Smooth muscle cell (in vitro differentiated cells): ENCODE results near the gene OXER1. TPM values are rescaled to one million over a fixed set of nuclear protein-coding genes. Genes with fewer than 3 reads are reported as not detected.

Source experiments
- DNase-seq: peaks from one replicate; lab custom pipeline; 2025; ENCODE audit not compliant: unreplicated experiment; lab: John Stamatoyannopoulos, UW
- H2AFZ ChIP-seq: fragments of 200-600 bp; sonication (generic); 2 replicates; pipeline ENCODE4 v1.6.0; 2016; ENCODE audit warnings: antibody characterized with exemption, low read depth, mild to moderate bottlenecking
- H3F3A ChIP-seq: fragments of 200-600 bp; sonication (generic); 2 replicates; pipeline ENCODE4 v1.6.0; 2017; ENCODE audit warnings: antibody characterized with exemption, low read depth
- H3K27ac ChIP-seq: fragments of 200-600 bp; sonication (generic); 2 replicates; pipeline ENCODE4 v1.5.1; 2016; ENCODE audit warnings: low read depth, mild to moderate bottlenecking
- H3K27me3 ChIP-seq: fragments of 200-600 bp; sonication (generic); 2 replicates; pipeline ENCODE4 v1.6.1; 2016; ENCODE audit warnings: low read depth, mild to moderate bottlenecking
- H3K36me3 ChIP-seq: fragments of 200-600 bp; sonication (generic); 2 replicates; pipeline ENCODE4 v1.5.1; 2016; ENCODE audit warnings: low read depth
- H3K4me1 ChIP-seq: fragments of 200-600 bp; sonication (generic); 2 replicates; pipeline ENCODE4 v1.5.1; 2016; ENCODE audit warnings: low read depth
- H3K4me2 ChIP-seq: fragments of 200-600 bp; sonication (generic); 2 replicates; pipeline ENCODE4 v1.6.0; 2016; ENCODE audit warnings: mild to moderate bottlenecking
- H3K4me3 ChIP-seq: fragments of 200-600 bp; sonication (generic); 2 replicates; pipeline ENCODE4 v1.5.1; 2016; ENCODE audit warnings: mild to moderate bottlenecking
- H3K79me2 ChIP-seq: fragments of 200-600 bp; sonication (generic); 2 replicates; pipeline ENCODE4 v1.6.0; 2016; ENCODE audit warnings: low read depth, mild to moderate bottlenecking
- H3K9ac ChIP-seq: fragments of 200-600 bp; sonication (generic); 2 replicates; pipeline ENCODE4 v1.6.0; 2016; ENCODE audit warnings: low read depth
- H3K9me3 ChIP-seq: fragments of 200-600 bp; sonication (generic); replicated peaks from 2 replicates; pipeline ENCODE4 v1.5.1; 2016; ENCODE audit warnings: low read depth
- H4K20me1 ChIP-seq: fragments of 200-600 bp; sonication (generic); 2 replicates; pipeline ENCODE4 v1.6.0; 2016; ENCODE audit warnings: low read depth
- WGBS: methylation state at CpG from one replicate; pipeline ENCODE4 v1.1.7; 2016; ENCODE audit warnings: low lambda C conversion rate; 5-methylcytosine and 5-hydroxymethylcytosine counted together
- polyA plus RNA-seq: library from polyadenylated mRNA; unstranded; fragments of >200 nt; fragmentation: Nextera tagmentation; extraction: Ambion mirVana; gene quantifications from 2 replicates; pipeline ENCODE4 v1.2.1, GENCODE V29; 2016
- total RNA-seq: library from RNA; depleted of rRNA; stranded (reverse); fragments of >200 nt; gene quantifications from 2 replicates; pipeline ENCODE4 v1.2.3, GENCODE V29; 2014
- TF ChIP-seq, protein P1 (sequence below): fragments of 200-600 bp; sonication (generic); IDR thresholded peaks from 2 replicates; pipeline ENCODE4 v1.5.1; 2017; ENCODE audit warnings: borderline replicate concordance, mild to moderate bottlenecking, antibody characterized with exemption; ENCODE audit not compliant: insufficient read depth, poor library complexity, severe bottlenecking

The OXER1 gene
- total and polyA plus RNA-seq, 2 experiments from 2014 or later, result 2.2 TPM; not detected in 1

DNA sequence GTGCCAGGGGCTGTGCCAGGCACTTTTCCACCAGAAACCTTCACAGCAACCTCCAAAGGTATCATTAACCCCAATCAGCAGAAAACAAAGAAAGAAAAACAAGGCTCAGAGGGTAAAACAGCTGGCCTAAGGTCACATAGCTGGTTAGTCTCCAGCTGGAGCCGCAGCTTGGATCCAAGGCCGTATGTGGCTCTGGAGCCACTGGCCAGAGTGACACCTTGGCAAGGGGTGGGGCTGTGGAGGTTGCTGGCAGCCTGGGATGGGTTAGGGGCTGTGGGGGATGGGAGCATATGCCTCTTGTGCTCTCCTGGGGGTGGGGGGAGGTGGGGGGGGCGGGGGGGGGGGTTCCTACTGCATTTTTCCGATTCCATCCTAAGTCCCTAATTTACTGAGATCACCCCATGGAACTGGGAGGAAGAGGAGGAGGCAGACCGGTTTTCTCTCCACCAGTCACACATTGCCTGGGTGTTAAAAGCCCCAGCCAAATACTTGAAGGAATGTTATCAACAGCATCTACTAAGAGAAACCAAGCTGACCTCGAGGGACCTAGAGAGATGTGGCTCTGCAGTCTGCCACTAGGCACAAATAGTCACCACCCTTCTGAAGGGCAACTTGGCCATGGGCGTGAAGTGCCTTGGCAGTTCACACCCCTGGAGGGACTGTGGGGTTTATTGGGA lies 20.4 kb upstream of the OXER1 start:
- no peak overlapping the region for H2AFZ ChIP-seq
- no peak for DNase-seq
- H3K4me1 ChIP-seq, result peaks cover 5% of the 10 kb centered on the region
- no peak overlapping the region for H3K9ac ChIP-seq
- WGBS, result 74% methylated on average over 6 of the region's 7 CpGs
- H4K20me1 ChIP-seq, result no peaks in the 10 kb centered on the region
- no peaks in the 10 kb centered on the region for H3F3A ChIP-seq
- TF ChIP-seq, protein P1, sequence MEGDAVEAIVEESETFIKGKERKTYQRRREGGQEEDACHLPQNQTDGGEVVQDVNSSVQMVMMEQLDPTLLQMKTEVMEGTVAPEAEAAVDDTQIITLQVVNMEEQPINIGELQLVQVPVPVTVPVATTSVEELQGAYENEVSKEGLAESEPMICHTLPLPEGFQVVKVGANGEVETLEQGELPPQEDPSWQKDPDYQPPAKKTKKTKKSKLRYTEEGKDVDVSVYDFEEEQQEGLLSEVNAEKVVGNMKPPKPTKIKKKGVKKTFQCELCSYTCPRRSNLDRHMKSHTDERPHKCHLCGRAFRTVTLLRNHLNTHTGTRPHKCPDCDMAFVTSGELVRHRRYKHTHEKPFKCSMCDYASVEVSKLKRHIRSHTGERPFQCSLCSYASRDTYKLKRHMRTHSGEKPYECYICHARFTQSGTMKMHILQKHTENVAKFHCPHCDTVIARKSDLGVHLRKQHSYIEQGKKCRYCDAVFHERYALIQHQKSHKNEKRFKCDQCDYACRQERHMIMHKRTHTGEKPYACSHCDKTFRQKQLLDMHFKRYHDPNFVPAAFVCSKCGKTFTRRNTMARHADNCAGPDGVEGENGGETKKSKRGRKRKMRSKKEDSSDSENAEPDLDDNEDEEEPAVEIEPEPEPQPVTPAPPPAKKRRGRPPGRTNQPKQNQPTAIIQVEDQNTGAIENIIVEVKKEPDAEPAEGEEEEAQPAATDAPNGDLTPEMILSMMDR, result no peak
- no peaks in the 10 kb centered on the region for H3K27me3 ChIP-seq
- H3K4me3 ChIP-seq, result no peak overlapping the region
- no peaks in the 10 kb centered on the region for H3K79me2 ChIP-seq
- no peaks in the 10 kb centered on the region for H3K9me3 ChIP-seq
- no peaks in the 10 kb centered on the region for H3K36me3 ChIP-seq
- H3K27ac ChIP-seq, result no peak overlapping the region
- H3K4me2 ChIP-seq, result no peak overlapping the region

DNA sequence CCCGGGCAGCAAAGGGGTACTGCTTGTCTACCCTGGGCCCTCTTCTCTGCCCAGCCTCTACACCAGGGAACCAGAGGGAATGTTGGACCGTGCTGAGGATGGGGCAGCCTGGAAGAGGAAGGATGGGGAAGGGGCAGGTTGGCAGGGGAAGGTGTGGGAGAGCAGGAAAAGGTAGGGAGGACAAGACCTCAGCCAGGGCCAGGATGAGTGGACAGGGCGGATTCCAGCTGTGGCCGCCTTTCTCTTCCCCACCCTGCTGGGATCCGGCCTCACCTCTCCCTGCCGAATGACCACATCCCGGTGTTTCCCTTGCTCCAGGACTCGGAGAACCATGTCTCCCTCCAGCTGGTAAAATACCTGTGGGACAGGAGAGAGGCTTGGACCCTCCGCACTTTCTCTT lies 19.6 kb upstream of the OXER1 start:
- H3F3A ChIP-seq, result no peaks in the 10 kb centered on the region
- WGBS, result 96% methylated on average over 9 of the region's 9 CpGs
- H3K79me2 ChIP-seq, result no peaks in the 10 kb centered on the region
- TF ChIP-seq, protein P1, result no peak
- H3K36me3 ChIP-seq, result no peaks in the 10 kb centered on the region
- no peak overlapping the region for H3K9ac ChIP-seq
- H3K4me2 ChIP-seq, result no peak overlapping the region
- no peaks in the 10 kb centered on the region for H4K20me1 ChIP-seq
- no peak overlapping the region for H2AFZ ChIP-seq
- no peak overlapping the region for H3K4me3 ChIP-seq
- no peaks in the 10 kb centered on the region for H3K9me3 ChIP-seq
- peaks cover 5% of the 10 kb centered on the region for H3K4me1 ChIP-seq
- no peak overlapping the region for H3K27ac ChIP-seq
- DNase-seq, result no peak
- no peaks in the 10 kb centered on the region for H3K27me3 ChIP-seq

DNA sequence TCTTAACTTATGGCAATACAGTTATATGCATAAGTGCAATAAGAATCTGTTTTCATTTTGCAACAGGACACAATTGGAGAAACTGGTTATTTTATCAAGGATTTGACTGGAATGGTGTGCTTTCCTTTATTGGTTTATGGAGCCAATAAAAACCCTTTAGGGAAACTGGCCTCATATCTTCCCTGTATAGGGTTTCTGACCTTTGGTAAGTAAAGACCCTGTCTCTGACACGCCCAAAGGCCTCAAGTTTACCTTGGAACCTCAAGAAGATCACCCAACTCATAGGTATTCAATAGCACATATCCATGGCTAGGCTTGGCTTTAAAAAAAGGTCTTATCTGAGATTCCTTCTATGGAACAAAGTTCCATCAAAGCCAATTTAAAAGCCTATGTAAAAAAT lies 17.2 kb upstream of the OXER1 start:
- no peak for DNase-seq

More for the DNA sequence above, 17.2 kb upstream of the OXER1 start:
- Histone ChIP-seq H3K4me3 (no peak overlapping the region), H3F3A (no peaks in the 10 kb centered on the region), H3K4me1 (peaks cover 2% of the 10 kb centered on the region), H3K9me3 (no peaks in the 10 kb centered on the region), H2AFZ (no peak overlapping the region), H3K79me2 (no peaks in the 10 kb centered on the region), H3K36me3 (no peaks in the 10 kb centered on the region), H3K27me3 (no peaks in the 10 kb centered on the region), H3K9ac (no peak overlapping the region), H4K20me1 (no peaks in the 10 kb centered on the region), H3K4me2 (no peak overlapping the region), H3K27ac (no peak overlapping the region)
- WGBS, result 81% methylated on average over 1 of the region's 1 CpG
- TF ChIP-seq, protein P1, result no peak
